WTC11 (cell line): ENCODE results near the gene SEPSECS. TPM values are rescaled to one million over a fixed set of nuclear protein-coding genes. Genes with fewer than 3 reads are reported as not detected.

Experiments
- ATAC-seq: fragments of 200-7000 bp; cut with Tn5 transposase; 2 replicates; pipeline ENCODE4 v1.10.0; 2021; ENCODE audit warnings: mild to moderate bottlenecking, moderate library complexity
- CTCF ChIA-PET: fragments of 300-600 bp; sonication (Branson Sonifier 250); formaldehyde crosslinking; loops from one replicate; lab custom pipeline; 2021; ENCODE audit warnings: antibody characterized with exemption; lab: Charles Lee
- POLR2A ChIA-PET: fragments of 350-600 bp; sonication (Branson Sonifier 250); formaldehyde crosslinking; loops from one replicate; lab custom pipeline; 2021; ENCODE audit warnings: antibody characterized with exemption; lab: Charles Lee
- DNase-seq: peaks from one replicate; pipeline ENCODE4 v3.0.0; 2021; ENCODE audit warnings: low spot score
- H3K27ac Mint-ChIP-seq: 2 replicates; pipeline ENCODE4 v1.8.0; 2021; ENCODE audit warnings: mixed read lengths
- H3K27me3 Mint-ChIP-seq: 2 replicates; pipeline ENCODE4 v1.8.0; 2021; ENCODE audit warnings: low read depth, mild to moderate bottlenecking, moderate library complexity, mixed read lengths
- H3K36me3 Mint-ChIP-seq: 2 replicates; pipeline ENCODE4 v1.8.0; 2021; ENCODE audit warnings: mixed read lengths
- H3K4me1 Mint-ChIP-seq: 2 replicates; pipeline ENCODE4 v1.8.0; 2022; ENCODE audit warnings: mixed read lengths
- H3K4me3 Mint-ChIP-seq: 2 replicates; pipeline ENCODE4 v1.8.0; 2021; ENCODE audit warnings: mild to moderate bottlenecking, moderate library complexity, mixed read lengths
- H3K9me3 Mint-ChIP-seq: 2 replicates; pipeline ENCODE4 v1.8.0; 2021; ENCODE audit warnings: mixed read lengths
- ATF1 ChIP-seq: sonication (generic); formaldehyde crosslinking; IDR thresholded peaks from 2 replicates; pipeline ENCODE4 v1.8.1; 2023; ENCODE audit warnings: mild to moderate bottlenecking, moderate library complexity, missing genetic modification reagents
- CREM ChIP-seq: sonication (generic); formaldehyde crosslinking; IDR thresholded peaks from 2 replicates; pipeline ENCODE4 v1.8.1; 2022; ENCODE audit warnings: mild to moderate bottlenecking, missing genetic modification reagents, moderate library complexity
- JUN ChIP-seq: sonication (generic); formaldehyde crosslinking; IDR thresholded peaks from 2 replicates; pipeline ENCODE4 v1.8.0; 2023; ENCODE audit warnings: mild to moderate bottlenecking, missing genetic modification reagents
- NFE2L1 ChIP-seq: sonication (generic); formaldehyde crosslinking; IDR thresholded peaks from 2 replicates; pipeline ENCODE4 v1.8.1; 2023; ENCODE audit warnings: missing genetic modification reagents
- NR2C2 ChIP-seq: sonication (generic); formaldehyde crosslinking; IDR thresholded peaks from 2 replicates; pipeline ENCODE4 v1.8.0; 2022; ENCODE audit warnings: mild to moderate bottlenecking, missing genetic modification reagents
- OVOL2 ChIP-seq: fragments of 250-450 bp; sonication (Bioruptor Pico); IDR thresholded peaks from 2 replicates; pipeline ENCODE4 v1.9.0; 2021; ENCODE audit warnings: mild to moderate bottlenecking, borderline replicate concordance
- RORB ChIP-seq: fragments of 250-450 bp; sonication (Bioruptor Pico); IDR thresholded peaks from 2 replicates; pipeline ENCODE4 v1.9.0; 2021; ENCODE audit warnings: mild to moderate bottlenecking
- SOX15 ChIP-seq: fragments of 250-450 bp; sonication (Bioruptor Pico); IDR thresholded peaks from 2 replicates; pipeline ENCODE4 v1.9.0; 2021; ENCODE audit warnings: mild to moderate bottlenecking
- ZNF219 ChIP-seq: sonication (generic); formaldehyde crosslinking; IDR thresholded peaks from 2 replicates; pipeline ENCODE4 v1.8.0; 2023; ENCODE audit warnings: missing genetic modification reagents, mild to moderate bottlenecking, borderline replicate concordance
- ZNF396 ChIP-seq: fragments of 250-450 bp; sonication (Bioruptor Pico); IDR thresholded peaks from 2 replicates; pipeline ENCODE4 v1.8.0; 2021; ENCODE audit warnings: mild to moderate bottlenecking, moderate library complexity, borderline replicate concordance
- ZNF671 ChIP-seq: fragments of 250-450 bp; sonication (Bioruptor Pico); IDR thresholded peaks from 2 replicates; pipeline ENCODE4 v1.8.0; 2021; ENCODE audit warnings: mild to moderate bottlenecking
- total RNA-seq: library from RNA; stranded (reverse); gene quantifications from 3 replicates; pipeline ENCODE4 v1.2.3, GENCODE V29; 2021
- TF ChIP-seq, protein P1 (sequence below): sonication (generic); formaldehyde crosslinking; IDR thresholded peaks from 2 replicates; pipeline ENCODE4 v1.8.1; 2022; ENCODE audit warnings: mild to moderate bottlenecking, moderate library complexity, missing genetic modification reagents
- TF ChIP-seq, protein P2 (sequence below): fragments of 250-450 bp; sonication (Bioruptor Pico); conservative IDR thresholded peaks from 2 replicates; pipeline ENCODE4 v1.9.0; 2021; ENCODE audit warnings: mild to moderate bottlenecking
- TF ChIP-seq, protein P3 (sequence below): sonication (generic); formaldehyde crosslinking; IDR thresholded peaks from 2 replicates; pipeline ENCODE4 v1.8.0; 2022; ENCODE audit warnings: mild to moderate bottlenecking, missing genetic modification reagents
- TF ChIP-seq, protein P4 (sequence below): fragments of 250-450 bp; sonication (Bioruptor Pico); IDR thresholded peaks from 2 replicates; pipeline ENCODE4 v1.9.0; 2021; ENCODE audit warnings: mild to moderate bottlenecking
- TF ChIP-seq, protein P5 (sequence below): sonication (generic); formaldehyde crosslinking; IDR thresholded peaks from 2 replicates; pipeline ENCODE4 v1.8.0; 2022; ENCODE audit warnings: mild to moderate bottlenecking, missing genetic modification reagents
- TF ChIP-seq, protein P6 (sequence below): sonication (generic); formaldehyde crosslinking; IDR thresholded peaks from 2 replicates; pipeline ENCODE4 v1.8.0; 2023; ENCODE audit warnings: missing genetic modification reagents
- TF ChIP-seq, protein P7 (sequence below): sonication (generic); formaldehyde crosslinking; IDR thresholded peaks from 2 replicates; pipeline ENCODE4 v1.8.0; 2023; ENCODE audit warnings: missing genetic modification reagents, mild to moderate bottlenecking, borderline replicate concordance
- TF ChIP-seq, protein P8 (sequence below): sonication (generic); formaldehyde crosslinking; IDR thresholded peaks from 2 replicates; pipeline ENCODE4 v1.8.1; 2022; ENCODE audit warnings: low read depth, missing genetic modification reagents, borderline replicate concordance

The SEPSECS gene
- total RNA-seq, 1 experiment from 2014 or later: 6.2 TPM

DNA sequence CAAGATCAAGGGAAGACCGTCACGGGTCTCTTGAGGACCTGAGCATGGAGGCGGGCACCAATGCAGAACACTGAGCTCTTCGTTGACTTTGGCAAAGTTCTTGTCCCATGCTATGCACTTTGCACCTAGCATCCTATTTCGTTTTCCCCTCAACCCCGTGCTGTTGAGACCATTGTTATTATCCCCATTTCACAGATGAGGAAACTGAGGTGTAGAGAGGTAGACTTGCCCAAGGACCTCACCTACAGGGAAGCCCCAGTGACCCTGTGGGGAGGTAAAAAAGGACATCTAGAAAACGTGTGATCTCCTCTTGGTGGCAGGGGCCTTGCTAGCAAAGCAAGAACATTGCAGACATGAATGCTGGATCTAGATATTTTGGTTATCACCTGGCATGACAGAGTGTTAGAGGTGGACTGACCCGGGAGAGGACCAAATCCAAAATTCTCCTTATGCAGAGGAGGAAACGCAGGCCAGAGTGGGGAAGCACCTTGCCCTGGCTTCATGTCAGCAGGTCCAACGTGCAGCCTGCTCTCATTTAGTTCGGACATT lies 48.5 kb downstream of the SEPSECS start (continued):
- TF ChIP-seq, protein P1, sequence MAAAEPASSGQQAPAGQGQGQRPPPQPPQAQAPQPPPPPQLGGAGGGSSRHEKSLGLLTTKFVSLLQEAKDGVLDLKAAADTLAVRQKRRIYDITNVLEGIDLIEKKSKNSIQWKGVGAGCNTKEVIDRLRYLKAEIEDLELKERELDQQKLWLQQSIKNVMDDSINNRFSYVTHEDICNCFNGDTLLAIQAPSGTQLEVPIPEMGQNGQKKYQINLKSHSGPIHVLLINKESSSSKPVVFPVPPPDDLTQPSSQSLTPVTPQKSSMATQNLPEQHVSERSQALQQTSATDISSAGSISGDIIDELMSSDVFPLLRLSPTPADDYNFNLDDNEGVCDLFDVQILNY (CRISPR knock-in tag): no peak

DNA sequence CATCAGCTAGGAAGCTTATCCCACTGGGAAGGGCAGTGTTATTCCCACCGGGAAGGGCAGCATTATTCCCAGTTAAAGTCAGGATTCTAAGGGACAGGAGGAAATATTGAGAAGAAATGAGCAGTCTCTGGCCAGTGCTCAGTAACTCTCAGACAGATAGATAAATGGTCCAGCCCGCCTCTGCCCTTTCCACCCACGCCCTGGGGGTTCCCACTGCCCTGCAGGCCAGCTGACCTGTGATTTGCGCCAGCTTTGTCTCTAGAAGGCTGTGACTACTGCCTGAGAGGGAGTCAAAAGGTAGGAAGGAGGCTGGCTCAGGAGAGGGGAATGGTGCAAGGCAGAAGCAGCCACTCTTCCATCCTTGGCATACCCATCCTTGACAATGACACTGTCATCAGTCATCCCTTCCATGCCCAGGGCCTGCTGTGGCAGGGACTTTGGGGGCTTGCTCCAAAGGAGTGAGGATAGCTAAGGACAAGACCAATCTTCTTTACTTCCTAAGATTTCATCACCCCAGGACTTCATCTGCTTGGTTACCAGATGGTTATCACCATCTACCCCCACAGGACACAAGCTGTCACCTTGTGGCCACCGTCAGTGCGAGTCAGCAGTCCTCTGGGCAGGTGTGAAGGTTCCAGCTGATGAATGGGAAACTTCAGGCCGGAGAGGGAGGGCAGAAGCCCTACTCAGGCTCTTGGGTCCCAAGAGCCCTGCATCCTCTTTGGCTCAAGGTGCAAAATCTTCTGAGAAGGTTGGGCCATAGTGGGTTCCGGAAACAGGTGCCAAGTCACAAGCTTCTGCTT lies 49.5 kb downstream of the SEPSECS start:
- ChIA-PET CTCF (interaction anchor here (0.9 to 1.2 kb wide), 2 partner anchors 65 to 201 kb away, joined by 3 read pairs; no protein-coding TSS in a partner anchor), POLR2A (no interaction called here)
- Mint-ChIP-seq H3K9me3 (peaks cover 4% of the 10 kb centered on the region; the same call in 1 of the 2 replicates), H3K4me1 (peaks cover 3% of the 10 kb centered on the region; the same call in 1 of the 2 replicates), H3K36me3 (no peaks in the 10 kb centered on the region), H3K4me3 (no peak overlapping the region), H3K27me3 (no peaks in the 10 kb centered on the region; the same call in none of the 2 replicates), H3K27ac (no peak overlapping the region)
- DNase-seq (no peak), ATAC-seq (no peak)
- TF ChIP-seq OVOL2 (no peak), ZNF671 (CRISPR knock-in tag) (no peak), JUN (CRISPR knock-in tag) (no peak), NFE2L1 (no peak), ZNF396 (CRISPR knock-in tag) (no peak), NR2C2 (no peak), SOX15 (CRISPR knock-in tag) (no peak), ZNF219 (CRISPR knock-in tag) (no peak), ATF1 (CRISPR knock-in tag) (no peak), CREM (no peak), RORB (CRISPR knock-in tag) (no peak)
- TF ChIP-seq, protein P2, sequence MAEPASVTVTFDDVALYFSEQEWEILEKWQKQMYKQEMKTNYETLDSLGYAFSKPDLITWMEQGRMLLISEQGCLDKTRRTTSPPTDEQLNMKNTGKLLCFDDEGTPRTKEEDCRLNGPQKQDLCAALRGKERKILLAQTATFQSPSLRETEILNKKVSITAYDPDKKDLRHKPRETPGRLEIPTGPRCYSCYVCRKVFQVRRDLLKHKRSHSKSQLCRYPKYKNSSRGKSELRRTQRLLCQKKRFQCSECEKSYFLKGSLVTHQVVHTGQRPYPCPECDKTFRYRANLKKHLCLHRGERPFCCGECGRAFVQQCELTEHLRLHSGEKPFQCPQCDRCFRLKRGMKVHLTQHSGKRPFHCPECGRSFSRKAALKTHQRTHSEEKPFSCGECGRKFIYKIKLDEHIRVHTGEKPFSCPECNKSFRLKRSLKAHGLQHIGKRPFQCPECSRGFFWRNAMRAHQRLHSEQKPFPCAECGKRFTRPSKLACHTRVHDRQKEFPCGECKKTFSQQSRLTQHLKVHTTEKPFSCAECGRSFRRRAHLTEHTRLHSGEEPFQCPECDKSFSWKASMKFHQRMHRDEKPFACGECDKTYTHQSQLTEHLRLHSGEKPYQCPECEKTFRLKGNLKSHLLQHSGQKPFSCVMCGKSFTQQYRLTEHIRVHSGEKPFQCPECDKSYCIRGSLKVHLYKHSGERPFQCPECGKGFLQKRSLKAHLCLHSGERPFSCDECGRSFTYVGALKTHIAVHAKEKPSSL (CRISPR knock-in tag): no peak
- TF ChIP-seq, protein P3, sequence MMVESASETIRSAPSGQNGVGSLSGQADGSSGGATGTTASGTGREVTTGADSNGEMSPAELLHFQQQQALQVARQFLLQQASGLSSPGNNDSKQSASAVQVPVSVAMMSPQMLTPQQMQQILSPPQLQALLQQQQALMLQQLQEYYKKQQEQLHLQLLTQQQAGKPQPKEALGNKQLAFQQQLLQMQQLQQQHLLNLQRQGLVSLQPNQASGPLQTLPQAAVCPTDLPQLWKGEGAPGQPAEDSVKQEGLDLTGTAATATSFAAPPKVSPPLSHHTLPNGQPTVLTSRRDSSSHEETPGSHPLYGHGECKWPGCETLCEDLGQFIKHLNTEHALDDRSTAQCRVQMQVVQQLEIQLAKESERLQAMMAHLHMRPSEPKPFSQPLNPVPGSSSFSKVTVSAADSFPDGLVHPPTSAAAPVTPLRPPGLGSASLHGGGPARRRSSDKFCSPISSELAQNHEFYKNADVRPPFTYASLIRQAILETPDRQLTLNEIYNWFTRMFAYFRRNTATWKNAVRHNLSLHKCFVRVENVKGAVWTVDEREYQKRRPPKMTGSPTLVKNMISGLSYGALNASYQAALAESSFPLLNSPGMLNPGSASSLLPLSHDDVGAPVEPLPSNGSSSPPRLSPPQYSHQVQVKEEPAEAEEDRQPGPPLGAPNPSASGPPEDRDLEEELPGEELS (CRISPR knock-in tag): no peak
- TF ChIP-seq, protein P4, sequence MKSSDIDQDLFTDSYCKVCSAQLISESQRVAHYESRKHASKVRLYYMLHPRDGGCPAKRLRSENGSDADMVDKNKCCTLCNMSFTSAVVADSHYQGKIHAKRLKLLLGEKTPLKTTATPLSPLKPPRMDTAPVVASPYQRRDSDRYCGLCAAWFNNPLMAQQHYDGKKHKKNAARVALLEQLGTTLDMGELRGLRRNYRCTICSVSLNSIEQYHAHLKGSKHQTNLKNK: no peak
- TF ChIP-seq, protein P5, sequence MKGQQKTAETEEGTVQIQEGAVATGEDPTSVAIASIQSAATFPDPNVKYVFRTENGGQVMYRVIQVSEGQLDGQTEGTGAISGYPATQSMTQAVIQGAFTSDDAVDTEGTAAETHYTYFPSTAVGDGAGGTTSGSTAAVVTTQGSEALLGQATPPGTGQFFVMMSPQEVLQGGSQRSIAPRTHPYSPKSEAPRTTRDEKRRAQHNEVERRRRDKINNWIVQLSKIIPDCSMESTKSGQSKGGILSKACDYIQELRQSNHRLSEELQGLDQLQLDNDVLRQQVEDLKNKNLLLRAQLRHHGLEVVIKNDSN (CRISPR knock-in tag): no peak
- TF ChIP-seq, protein P6, sequence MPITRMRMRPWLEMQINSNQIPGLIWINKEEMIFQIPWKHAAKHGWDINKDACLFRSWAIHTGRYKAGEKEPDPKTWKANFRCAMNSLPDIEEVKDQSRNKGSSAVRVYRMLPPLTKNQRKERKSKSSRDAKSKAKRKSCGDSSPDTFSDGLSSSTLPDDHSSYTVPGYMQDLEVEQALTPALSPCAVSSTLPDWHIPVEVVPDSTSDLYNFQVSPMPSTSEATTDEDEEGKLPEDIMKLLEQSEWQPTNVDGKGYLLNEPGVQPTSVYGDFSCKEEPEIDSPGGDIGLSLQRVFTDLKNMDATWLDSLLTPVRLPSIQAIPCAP (CRISPR knock-in tag): no peak
- TF ChIP-seq, protein P7, sequence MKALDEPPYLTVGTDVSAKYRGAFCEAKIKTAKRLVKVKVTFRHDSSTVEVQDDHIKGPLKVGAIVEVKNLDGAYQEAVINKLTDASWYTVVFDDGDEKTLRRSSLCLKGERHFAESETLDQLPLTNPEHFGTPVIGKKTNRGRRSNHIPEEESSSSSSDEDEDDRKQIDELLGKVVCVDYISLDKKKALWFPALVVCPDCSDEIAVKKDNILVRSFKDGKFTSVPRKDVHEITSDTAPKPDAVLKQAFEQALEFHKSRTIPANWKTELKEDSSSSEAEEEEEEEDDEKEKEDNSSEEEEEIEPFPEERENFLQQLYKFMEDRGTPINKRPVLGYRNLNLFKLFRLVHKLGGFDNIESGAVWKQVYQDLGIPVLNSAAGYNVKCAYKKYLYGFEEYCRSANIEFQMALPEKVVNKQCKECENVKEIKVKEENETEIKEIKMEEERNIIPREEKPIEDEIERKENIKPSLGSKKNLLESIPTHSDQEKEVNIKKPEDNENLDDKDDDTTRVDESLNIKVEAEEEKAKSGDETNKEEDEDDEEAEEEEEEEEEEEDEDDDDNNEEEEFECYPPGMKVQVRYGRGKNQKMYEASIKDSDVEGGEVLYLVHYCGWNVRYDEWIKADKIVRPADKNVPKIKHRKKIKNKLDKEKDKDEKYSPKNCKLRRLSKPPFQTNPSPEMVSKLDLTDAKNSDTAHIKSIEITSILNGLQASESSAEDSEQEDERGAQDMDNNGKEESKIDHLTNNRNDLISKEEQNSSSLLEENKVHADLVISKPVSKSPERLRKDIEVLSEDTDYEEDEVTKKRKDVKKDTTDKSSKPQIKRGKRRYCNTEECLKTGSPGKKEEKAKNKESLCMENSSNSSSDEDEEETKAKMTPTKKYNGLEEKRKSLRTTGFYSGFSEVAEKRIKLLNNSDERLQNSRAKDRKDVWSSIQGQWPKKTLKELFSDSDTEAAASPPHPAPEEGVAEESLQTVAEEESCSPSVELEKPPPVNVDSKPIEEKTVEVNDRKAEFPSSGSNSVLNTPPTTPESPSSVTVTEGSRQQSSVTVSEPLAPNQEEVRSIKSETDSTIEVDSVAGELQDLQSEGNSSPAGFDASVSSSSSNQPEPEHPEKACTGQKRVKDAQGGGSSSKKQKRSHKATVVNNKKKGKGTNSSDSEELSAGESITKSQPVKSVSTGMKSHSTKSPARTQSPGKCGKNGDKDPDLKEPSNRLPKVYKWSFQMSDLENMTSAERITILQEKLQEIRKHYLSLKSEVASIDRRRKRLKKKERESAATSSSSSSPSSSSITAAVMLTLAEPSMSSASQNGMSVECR: no peak
- TF ChIP-seq, protein P8, sequence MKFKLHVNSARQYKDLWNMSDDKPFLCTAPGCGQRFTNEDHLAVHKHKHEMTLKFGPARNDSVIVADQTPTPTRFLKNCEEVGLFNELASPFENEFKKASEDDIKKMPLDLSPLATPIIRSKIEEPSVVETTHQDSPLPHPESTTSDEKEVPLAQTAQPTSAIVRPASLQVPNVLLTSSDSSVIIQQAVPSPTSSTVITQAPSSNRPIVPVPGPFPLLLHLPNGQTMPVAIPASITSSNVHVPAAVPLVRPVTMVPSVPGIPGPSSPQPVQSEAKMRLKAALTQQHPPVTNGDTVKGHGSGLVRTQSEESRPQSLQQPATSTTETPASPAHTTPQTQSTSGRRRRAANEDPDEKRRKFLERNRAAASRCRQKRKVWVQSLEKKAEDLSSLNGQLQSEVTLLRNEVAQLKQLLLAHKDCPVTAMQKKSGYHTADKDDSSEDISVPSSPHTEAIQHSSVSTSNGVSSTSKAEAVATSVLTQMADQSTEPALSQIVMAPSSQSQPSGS: no peak
